Stimulated activated CD8-positive, alpha-beta memory T cell treated with anti-CD3 and anti-CD28 coated beads, Interleukin-4, amount 100 ng/mL, for 48 hours (primary cell): ENCODE data around the gene S100A1.
"Not testable (repeated sequence)": the region's sequence is repeated elsewhere in the genome, so short reads cannot be mapped to it uniquely, and the experiment has no call there.

Experiments
- DNase-seq: peaks from one replicate; pipeline ENCODE4 v3.0.0-alpha.2; 2020

The S100A1 gene

GRCh38 chr1:153633161-153633753, 5.0 kb downstream of the S100A1 start:
- DNase-seq, result no peak

GRCh38 chr1:153633754-153634665, 5.8 kb downstream of the S100A1 start, which contains the start of gene CHTOP:
Gene CHTOP (plus strand): TSS chr1:153634066. CDS start chr1:153636589, 2,523 bp downstream.
- DNase-seq, result peak; percentile 99

- DNase-seq, result no peak
Measured at GRCh38 chr1:153635872-153636271, 7.6 kb downstream of the S100A1 start.

DNA sequence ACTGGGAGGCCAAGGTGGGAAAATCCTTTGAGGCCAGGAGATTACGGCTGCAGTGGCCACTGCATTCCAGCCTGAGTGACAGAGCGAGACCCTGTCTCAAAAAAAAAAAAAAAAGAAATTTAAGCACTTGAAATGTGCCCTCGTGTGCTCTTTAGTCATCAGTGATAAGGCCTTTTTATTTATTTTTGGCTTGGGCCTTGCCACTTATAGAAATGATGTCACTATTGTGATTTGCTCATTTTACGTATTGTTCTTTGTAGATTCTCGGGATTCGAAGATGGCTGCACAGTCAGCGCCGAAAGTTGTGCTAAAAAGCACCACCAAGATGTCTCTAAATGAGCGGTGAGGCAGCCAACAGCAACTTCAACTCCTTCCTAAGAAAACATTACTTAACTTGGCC, 8.1 kb downstream of the S100A1 start:
- DNase-seq, result no peak

GRCh38 chr1:153638261-153638660, 10.0 kb downstream of the S100A1 start:
- no peak for DNase-seq

- no peak for DNase-seq
Measured at GRCh38 chr1:153639280-153639679, 11.0 kb downstream of the S100A1 start.

- not testable (repeated sequence) for DNase-seq
Measured at GRCh38 chr1:153640213-153640612, 12.0 kb downstream of the S100A1 start.

- DNase-seq, result no peak
Measured at GRCh38 chr1:153640861-153641260, 12.6 kb downstream of the S100A1 start.

- DNase-seq, result no peak
Measured at GRCh38 chr1:153642161-153642560, 13.9 kb downstream of the S100A1 start.

GRCh38 chr1:153643100-153643499, 14.9 kb downstream of the S100A1 start:
- DNase-seq, result no peak

DNA sequence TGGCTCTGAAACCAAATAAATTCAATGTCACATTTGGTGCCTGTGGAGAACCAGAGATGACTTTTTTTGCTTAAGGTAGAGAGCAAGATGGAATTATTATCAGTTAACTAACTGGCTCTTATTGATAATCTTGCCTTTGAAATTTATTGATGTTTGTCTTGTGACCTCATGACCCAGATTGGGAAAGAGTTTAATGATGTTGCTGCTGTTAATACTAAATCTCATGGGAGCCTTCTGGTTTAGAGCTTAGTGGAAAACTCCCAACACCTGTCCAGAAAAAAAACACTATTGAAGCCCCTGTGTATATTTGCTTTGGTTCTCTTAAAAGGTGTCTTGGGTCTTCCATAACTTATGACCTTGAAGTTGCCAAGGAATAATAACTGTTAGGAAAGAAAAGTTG, 15.6 kb downstream of the S100A1 start:
- no peak for DNase-seq

GRCh38 chr1:153646672-153647345, 18.6 kb downstream of the S100A1 start:
- no peak for DNase-seq

GRCh38 chr1:153647346-153647714, 19.1 kb downstream of the S100A1 start:
- no peak for DNase-seq

DNA sequence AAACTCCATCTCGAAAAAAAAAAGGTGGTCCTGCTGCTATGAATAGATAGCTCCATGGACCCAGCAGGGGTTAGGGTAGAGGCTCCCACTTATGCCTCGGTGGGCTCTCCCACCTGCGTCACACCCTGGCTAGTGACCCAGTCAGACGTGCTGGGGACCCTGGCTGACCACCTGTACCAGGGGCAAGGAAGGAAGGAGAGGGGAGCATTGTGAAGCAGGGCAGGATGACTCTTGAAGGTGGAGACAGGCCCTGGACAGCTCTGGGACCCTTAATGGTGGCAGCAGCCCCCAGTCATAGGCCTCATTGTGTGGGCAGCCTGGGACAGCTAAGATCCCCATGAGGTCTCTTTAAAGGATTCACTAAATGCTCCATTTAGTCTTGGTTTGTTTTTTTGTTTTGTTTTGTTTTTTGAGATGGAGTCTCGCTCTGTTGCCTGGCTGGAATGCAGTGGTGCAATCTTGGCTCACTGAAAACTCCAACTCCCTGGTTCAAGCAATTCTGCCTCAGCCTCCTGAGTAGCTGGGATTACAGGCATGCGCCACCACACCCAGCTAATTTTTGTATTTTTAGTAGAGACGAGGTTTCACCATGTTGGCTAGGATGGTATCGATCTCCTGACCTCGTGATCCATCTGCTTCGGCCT, 19.9 kb downstream of the S100A1 start:
- DNase-seq, result no peak

GRCh38 chr1:153649137-153649862, 21.1 kb downstream of the S100A1 start:
- no peak for DNase-seq

DNA sequence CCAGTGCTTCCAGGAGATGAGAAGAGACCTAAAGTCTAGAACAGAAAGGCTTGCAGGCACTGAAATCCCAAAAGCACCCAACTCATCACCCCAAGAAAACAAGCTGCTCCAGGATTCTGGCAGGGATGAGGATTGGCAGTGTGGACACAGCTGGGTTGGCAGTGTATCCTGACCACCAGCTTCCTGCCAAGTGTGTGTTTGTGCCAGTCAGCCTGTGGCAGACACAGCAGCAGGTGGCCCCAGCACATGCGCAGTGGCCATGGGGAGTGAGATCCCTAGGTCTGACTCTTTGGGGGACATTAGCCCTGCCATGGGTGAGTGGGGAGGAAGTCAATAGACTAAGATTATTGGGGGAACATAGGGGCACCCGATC, 21.6 kb downstream of the S100A1 start:
- no peak for DNase-seq

- DNase-seq, result no peak
Measured at GRCh38 chr1:153651771-153652170, 23.5 kb downstream of the S100A1 start.

- no peak for DNase-seq
Measured at GRCh38 chr1:153652805-153653500, 24.7 kb downstream of the S100A1 start.

DNA sequence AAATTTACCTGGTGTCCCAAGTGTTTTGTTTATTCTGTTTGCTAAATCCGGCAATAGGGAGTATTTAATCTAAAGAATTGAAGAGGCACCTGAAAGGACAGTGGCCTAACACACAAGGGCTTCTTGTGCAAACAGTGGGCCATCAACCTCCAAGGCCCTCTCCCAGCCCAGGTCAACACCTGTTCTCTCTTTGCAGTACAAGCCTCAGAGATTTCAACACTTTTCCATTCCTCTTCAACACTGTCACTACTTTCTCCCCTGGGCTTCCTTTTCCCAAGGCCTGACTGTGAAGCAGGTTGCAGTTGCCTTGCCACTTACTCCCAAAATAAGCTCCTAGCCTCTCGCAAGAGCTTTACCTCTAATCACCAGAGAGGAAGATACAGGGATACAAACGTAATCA, 27.1 kb downstream of the S100A1 start:
- no peak for DNase-seq

DNA sequence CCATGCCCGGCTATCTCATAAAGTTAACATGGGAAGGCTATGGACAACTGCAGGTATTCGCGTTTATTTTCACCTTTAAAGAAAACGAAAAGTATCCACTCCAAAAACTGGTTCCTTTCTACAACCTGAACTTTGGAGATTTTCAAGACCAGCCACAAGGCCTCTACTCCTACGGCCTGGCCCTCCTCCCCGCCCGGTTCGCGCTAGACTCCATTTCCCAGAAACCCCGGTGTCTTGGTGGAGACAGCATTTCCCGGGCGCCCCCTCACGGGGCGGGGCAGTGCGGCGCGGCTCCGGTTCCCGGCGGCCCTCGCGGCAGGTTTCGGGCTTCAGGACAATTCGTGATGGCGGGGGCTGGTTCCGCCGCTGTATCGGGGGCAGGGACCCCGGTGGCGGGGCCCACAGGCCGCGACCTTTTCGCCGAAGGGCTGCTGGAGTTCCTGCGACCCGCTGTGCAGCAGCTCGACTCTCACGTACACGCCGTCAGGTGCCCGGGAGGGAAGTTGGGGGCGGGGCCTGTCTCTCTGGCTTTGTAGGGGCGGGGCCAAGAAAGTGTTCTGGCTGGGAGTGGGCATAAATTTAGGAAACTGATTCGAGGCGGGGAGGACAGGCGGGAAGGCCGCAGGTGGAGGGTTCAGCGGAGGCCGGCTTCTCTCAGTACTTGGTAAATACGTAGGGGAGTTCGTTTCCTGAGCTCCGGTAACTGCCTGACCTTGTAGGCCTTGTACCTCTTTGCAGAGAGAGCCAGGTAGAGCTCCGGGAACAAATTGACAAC, 30.4 kb downstream of the S100A1 start, which contains the start of gene SNAPIN:
Gene SNAPIN, plus strand, starts transcription at position 304 of the 775 bp plus-strand sequence. Its CDS starts 41 bp downstream, at position 345.
- DNase-seq, result peak; percentile 93

DNA sequence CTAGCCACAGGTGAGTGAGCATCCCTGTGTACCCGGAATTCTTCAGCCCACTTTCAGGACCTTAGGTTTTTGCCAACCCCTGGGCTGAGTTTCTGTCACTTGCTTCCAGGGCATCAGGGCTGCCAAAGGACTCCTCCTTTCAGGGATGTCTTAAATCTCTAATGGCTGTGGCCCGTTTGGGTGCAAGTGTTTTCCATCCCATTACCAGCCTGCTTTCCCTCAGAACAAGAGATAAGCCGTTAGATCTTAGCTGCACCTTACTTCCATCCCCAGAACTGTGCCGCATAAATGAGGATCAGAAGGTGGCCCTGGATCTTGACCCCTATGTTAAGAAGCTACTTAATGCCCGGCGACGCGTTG, 30.9 kb downstream of the S100A1 start:
- DNase-seq, result no peak
